NCI-H2227 treated with DMSO at 0.1 percent for 48 hours (cell line): Measurements from ENCODE around the gene LRRC56.

Experiments used
- DNase-seq: peaks from one replicate; lab custom pipeline; 2025; lab: John Stamatoyannopoulos, UW

The LRRC56 gene

GRCh38 chr11:521177-521688 lies 16.1 kb upstream of the LRRC56 start:
- DNase-seq, result no peak

GRCh38 chr11:526192-526591 lies 11.1 kb upstream of the LRRC56 start:
- DNase-seq, result no peak

GRCh38 chr11:528166-528814 lies 9.0 kb upstream of the LRRC56 start:
- DNase-seq, result no peak

GRCh38 chr11:528815-529727 lies 8.3 kb upstream of the LRRC56 start:
- DNase-seq, result no peak

- DNase-seq, result no peak
Observed at GRCh38 chr11:529728-530411, 7.5 kb upstream of the LRRC56 start.

- DNase-seq, result no peak
Observed at GRCh38 chr11:530960-531831, 6.1 kb upstream of the LRRC56 start.

GRCh38 chr11:531919-532526 lies 5.3 kb upstream of the LRRC56 start:
- no peak for DNase-seq

GRCh38 chr11:532527-532985 lies 4.8 kb upstream of the LRRC56 start:
- DNase-seq, result no peak

- DNase-seq, result no peak
Observed at GRCh38 chr11:532986-533585, 4.2 kb upstream of the LRRC56 start.

GRCh38 chr11:533586-534395 lies 3.5 kb upstream of the LRRC56 start:
- DNase-seq, result no peak

- DNase-seq, result peak; percentile 17
Observed at GRCh38 chr11:534396-535209, 2.7 kb upstream of the LRRC56 start.

- DNase-seq, result no peak
Observed at GRCh38 chr11:535210-535518, 2.2 kb upstream of the LRRC56 start.

GRCh38 chr11:535519-536454 lies 1.5 kb upstream of the LRRC56 start, which contains the start of gene HRAS:
Gene HRAS, minus strand, starts transcription at chr11:535576.
- DNase-seq, result peak; percentile 94

- no peak for DNase-seq
Observed at GRCh38 chr11:537622-538430, 499 bp downstream of the LRRC56 start.

- DNase-seq, result no peak
Observed at GRCh38 chr11:538431-539051, 1.2 kb downstream of the LRRC56 start.

- no peak for DNase-seq
Observed at GRCh38 chr11:539971-540481, 2.7 kb downstream of the LRRC56 start.
